Cerebellar cortex (tissue), 1 donor: Measurements from ENCODE around the gene FYTTD1.
"Not testable (repeated sequence)": the region's sequence is repeated elsewhere in the genome, so short reads cannot be mapped to it uniquely, and the experiment has no call there.

Source experiments
- DNase-seq: peaks from one replicate; pipeline ENCODE4 v3.0.0-alpha.2; 2015; ENCODE audit warnings: low spot score

Gene FYTTD1

GRCh38 chr3:197749601-197750395, at the start of gene FYTTD1:
Gene FYTTD1 (plus strand): TSS chr3:197749883. CDS start chr3:197749972, 89 bp downstream.
- DNase-seq = peak; percentile 89

GRCh38 chr3:197700095-197700494, 49.6 kb upstream of the FYTTD1 start:
- no peak for DNase-seq

GRCh38 chr3:197701841-197702240, 47.8 kb upstream of the FYTTD1 start:
- no peak for DNase-seq

GRCh38 chr3:197706658-197707057, 43.0 kb upstream of the FYTTD1 start:
- no peak for DNase-seq

GRCh38 chr3:197709135-197709534, 40.5 kb upstream of the FYTTD1 start:
- DNase-seq = no peak

GRCh38 chr3:197710965-197711364, 38.7 kb upstream of the FYTTD1 start:
- DNase-seq = not testable (repeated sequence)

- peak; percentile 94 for DNase-seq
Measured at GRCh38 chr3:197711973-197712707, 37.5 kb upstream of the FYTTD1 start.

GRCh38 chr3:197713477-197713822, 36.2 kb upstream of the FYTTD1 start:
- DNase-seq = peak; percentile 9

GRCh38 chr3:197714251-197714650, 35.4 kb upstream of the FYTTD1 start:
- DNase-seq = no peak

GRCh38 chr3:197718891-197719290, 30.8 kb upstream of the FYTTD1 start:
- DNase-seq = no peak

GRCh38 chr3:197720694-197721093, 29.0 kb upstream of the FYTTD1 start:
- no peak for DNase-seq

- DNase-seq = no peak
Measured at GRCh38 chr3:197722734-197723133, 26.9 kb upstream of the FYTTD1 start.

- not testable (repeated sequence) for DNase-seq
Measured at GRCh38 chr3:197727878-197728277, 21.8 kb upstream of the FYTTD1 start.

- DNase-seq = no peak
Measured at GRCh38 chr3:197728487-197728886, 21.2 kb upstream of the FYTTD1 start.

- DNase-seq = no peak
Measured at GRCh38 chr3:197730200-197730599, 19.5 kb upstream of the FYTTD1 start.

- not testable (repeated sequence) for DNase-seq
Measured at GRCh38 chr3:197730770-197731169, 18.9 kb upstream of the FYTTD1 start.

- not testable (repeated sequence) for DNase-seq
Measured at GRCh38 chr3:197731483-197731882, 18.2 kb upstream of the FYTTD1 start.

GRCh38 chr3:197733042-197733441, 16.6 kb upstream of the FYTTD1 start:
- DNase-seq = no peak

- no peak for DNase-seq
Measured at GRCh38 chr3:197734667-197735318, 14.9 kb upstream of the FYTTD1 start.

- DNase-seq = no peak
Measured at GRCh38 chr3:197736010-197736490, 13.6 kb upstream of the FYTTD1 start.

- DNase-seq = peak; percentile 96
Measured at GRCh38 chr3:197736491-197737318, 13.0 kb upstream of the FYTTD1 start, which contains the start of gene RUBCN. Gene RUBCN (minus strand): TSS chr3:197736904. CDS start chr3:197736719, 185 bp downstream.

- no peak for DNase-seq
Measured at GRCh38 chr3:197737319-197737649, 12.4 kb upstream of the FYTTD1 start.
